Smooth muscle cell (in vitro differentiated cells): ENCODE results near the gene CRHBP. TPM values are rescaled to one million over a fixed set of nuclear protein-coding genes. Genes with fewer than 3 reads are reported as not detected.
"Not testable (repeated sequence)": the region's sequence is repeated elsewhere in the genome, so short reads cannot be mapped to it uniquely, and the experiment has no call there.

Source experiments
- DNase-seq: peaks from one replicate; lab custom pipeline; 2025; ENCODE audit not compliant: unreplicated experiment; lab: John Stamatoyannopoulos, UW
- H2AFZ ChIP-seq: fragments of 200-600 bp; sonication (generic); 2 replicates; pipeline ENCODE4 v1.6.0; 2016; ENCODE audit warnings: antibody characterized with exemption, low read depth, mild to moderate bottlenecking
- H3F3A ChIP-seq: fragments of 200-600 bp; sonication (generic); 2 replicates; pipeline ENCODE4 v1.6.0; 2017; ENCODE audit warnings: antibody characterized with exemption, low read depth
- H3K27ac ChIP-seq: fragments of 200-600 bp; sonication (generic); 2 replicates; pipeline ENCODE4 v1.5.1; 2016; ENCODE audit warnings: low read depth, mild to moderate bottlenecking
- H3K27me3 ChIP-seq: fragments of 200-600 bp; sonication (generic); 2 replicates; pipeline ENCODE4 v1.6.1; 2016; ENCODE audit warnings: low read depth, mild to moderate bottlenecking
- H3K36me3 ChIP-seq: fragments of 200-600 bp; sonication (generic); 2 replicates; pipeline ENCODE4 v1.5.1; 2016; ENCODE audit warnings: low read depth
- H3K4me1 ChIP-seq: fragments of 200-600 bp; sonication (generic); 2 replicates; pipeline ENCODE4 v1.5.1; 2016; ENCODE audit warnings: low read depth
- H3K4me2 ChIP-seq: fragments of 200-600 bp; sonication (generic); 2 replicates; pipeline ENCODE4 v1.6.0; 2016; ENCODE audit warnings: mild to moderate bottlenecking
- H3K4me3 ChIP-seq: fragments of 200-600 bp; sonication (generic); 2 replicates; pipeline ENCODE4 v1.5.1; 2016; ENCODE audit warnings: mild to moderate bottlenecking
- H3K79me2 ChIP-seq: fragments of 200-600 bp; sonication (generic); 2 replicates; pipeline ENCODE4 v1.6.0; 2016; ENCODE audit warnings: low read depth, mild to moderate bottlenecking
- H3K9ac ChIP-seq: fragments of 200-600 bp; sonication (generic); 2 replicates; pipeline ENCODE4 v1.6.0; 2016; ENCODE audit warnings: low read depth
- H3K9me3 ChIP-seq: fragments of 200-600 bp; sonication (generic); replicated peaks from 2 replicates; pipeline ENCODE4 v1.5.1; 2016; ENCODE audit warnings: low read depth
- H4K20me1 ChIP-seq: fragments of 200-600 bp; sonication (generic); 2 replicates; pipeline ENCODE4 v1.6.0; 2016; ENCODE audit warnings: low read depth
- CTCF ChIP-seq: fragments of 200-600 bp; sonication (generic); IDR thresholded peaks from 2 replicates; pipeline ENCODE4 v1.5.1; 2017; ENCODE audit warnings: borderline replicate concordance, mild to moderate bottlenecking, antibody characterized with exemption; ENCODE audit not compliant: insufficient read depth, poor library complexity, severe bottlenecking
- WGBS: methylation state at CpG from one replicate; pipeline ENCODE4 v1.1.7; 2016; ENCODE audit warnings: low lambda C conversion rate; 5-methylcytosine and 5-hydroxymethylcytosine counted together
- polyA plus RNA-seq: library from polyadenylated mRNA; unstranded; fragments of >200 nt; fragmentation: Nextera tagmentation; extraction: Ambion mirVana; gene quantifications from 2 replicates; pipeline ENCODE4 v1.2.1, GENCODE V29; 2016
- total RNA-seq: library from RNA; depleted of rRNA; stranded (reverse); fragments of >200 nt; gene quantifications from 2 replicates; pipeline ENCODE4 v1.2.3, GENCODE V29; 2014

CRHBP gene
- total RNA-seq (51.1 and 79.5 TPM in 2 replicates), polyA plus RNA-seq (24.4 and 48.2 TPM in 2 replicates)

GRCh38 chr5:76952795-76953536 lies at the start of gene CRHBP:
TSS of gene CRHBP (plus strand) at chr5:76953045. CDS start at chr5:76953135, 90 bp downstream.
- Histone ChIP-seq H2AFZ (peak within 1 kb of the TSS; percentile 70), H3K9ac (no peak within 1 kb of the TSS), H3K4me1 (peaks cover 4% of the 10 kb centered on the region), H3F3A (no peaks in the 10 kb centered on the region), H3K36me3 (no peaks in the 10 kb centered on the region), H4K20me1 (no peaks in the 10 kb centered on the region), H3K27me3 (peaks cover 14% of the 10 kb centered on the region), H3K4me2 (peak within 1 kb of the TSS; percentile 89), H3K4me3 (peak within 1 kb of the TSS; percentile 49), H3K27ac (no peak within 1 kb of the TSS), H3K9me3 (no peaks in the 10 kb centered on the region), H3K79me2 (peaks cover 10% of the 10 kb centered on the region)
- no peak for DNase-seq
- no peak for TF ChIP-seq CTCF
- WGBS, result 21% methylated on average over 23 of the region's 23 CpGs

GRCh38 chr5:76908166-76908565 lies 44.7 kb upstream of the CRHBP start:
- Histone ChIP-seq H3K27me3 (no peaks in the 10 kb centered on the region), H3K27ac (no peak overlapping the region), H4K20me1 (no peaks in the 10 kb centered on the region), H3F3A (no peaks in the 10 kb centered on the region), H3K9ac (no peak overlapping the region), H2AFZ (no peak overlapping the region), H3K36me3 (no peaks in the 10 kb centered on the region), H3K4me2 (no peak overlapping the region), H3K4me3 (no peak overlapping the region), H3K79me2 (no peaks in the 10 kb centered on the region), H3K4me1 (no peaks in the 10 kb centered on the region), H3K9me3 (no peaks in the 10 kb centered on the region)
- WGBS, result 91% methylated on average over 7 of the region's 7 CpGs
- no peak for DNase-seq
- no peak for TF ChIP-seq CTCF

GRCh38 chr5:76910344-76910933 lies 42.4 kb upstream of the CRHBP start:
- 29% methylated on average over 9 of the region's 9 CpGs for WGBS
- not testable (repeated sequence) for DNase-seq

GRCh38 chr5:76914671-76915070 lies 38.2 kb upstream of the CRHBP start:
- H2AFZ ChIP-seq, H3K9me3 ChIP-seq, H3K4me3 ChIP-seq, H3F3A ChIP-seq, H3K36me3 ChIP-seq, H3K4me1 ChIP-seq, DNase-seq, H4K20me1 ChIP-seq, H3K27me3 ChIP-seq, H3K79me2 ChIP-seq, H3K9ac ChIP-seq, H3K4me2 ChIP-seq, H3K27ac ChIP-seq: not testable (repeated sequence)
- 96% methylated on average over 14 of the region's 14 CpGs for WGBS

More at GRCh38 chr5:76910344-76910933, 42.4 kb upstream of the CRHBP start:
- not testable (repeated sequence) for H4K20me1 ChIP-seq, H3K4me1 ChIP-seq, H3K79me2 ChIP-seq, H3K27ac ChIP-seq, H3F3A ChIP-seq, H3K27me3 ChIP-seq, H3K36me3 ChIP-seq, H3K9ac ChIP-seq, H3K4me2 ChIP-seq, H3K9me3 ChIP-seq, H3K4me3 ChIP-seq, H2AFZ ChIP-seq
